Karpas-422 (cell line): Measurements from ENCODE around the gene SLC12A8. TPM values are rescaled to one million over a fixed set of nuclear protein-coding genes. Genes with fewer than 3 reads are reported as not detected.

Experiments used
- DNase-seq: peaks from one replicate; pipeline ENCODE4 v3.0.0-alpha.2; 2015
- H2AFZ ChIP-seq: fragments of 200-600 bp; sonication (generic); 2 replicates; pipeline ENCODE4 v1.6.1; 2014; ENCODE audit warnings: antibody characterized with exemption, low read length, mixed read lengths
- H3K27ac ChIP-seq: fragments of 200-600 bp; sonication (generic); 2 replicates; pipeline ENCODE4 v1.5.1; 2014; ENCODE audit warnings: mild to moderate bottlenecking, low read length, moderate library complexity
- H3K27me3 ChIP-seq: fragments of 200-600 bp; sonication (generic); 2 replicates; pipeline ENCODE4 v1.6.1; 2014; ENCODE audit warnings: low read length, mixed read lengths
- H3K36me3 ChIP-seq: fragments of 200-600 bp; sonication (generic); 2 replicates; pipeline ENCODE4 v1.6.1; 2014; ENCODE audit warnings: low read length, mixed read lengths; ENCODE audit not compliant: insufficient read depth
- H3K4me1 ChIP-seq: fragments of 200-600 bp; sonication (generic); 2 replicates; pipeline ENCODE4 v1.6.1; 2014; ENCODE audit warnings: mild to moderate bottlenecking, low read length, mixed read lengths
- H3K4me2 ChIP-seq: fragments of 200-600 bp; sonication (generic); 2 replicates; pipeline ENCODE4 v1.6.1; 2014; ENCODE audit warnings: low read length, low read depth, mild to moderate bottlenecking; ENCODE audit not compliant: poor library complexity, severe bottlenecking
- H3K4me3 ChIP-seq: fragments of 200-600 bp; sonication (generic); 2 replicates; pipeline ENCODE4 v1.5.1; 2014; ENCODE audit warnings: mild to moderate bottlenecking, antibody characterized with exemption, low read length, mixed read lengths
- H3K79me2 ChIP-seq: fragments of 200-600 bp; sonication (generic); 2 replicates; pipeline ENCODE4 v1.6.1; 2014; ENCODE audit warnings: mild to moderate bottlenecking, low read length, mixed read lengths
- H3K9ac ChIP-seq: fragments of 200-600 bp; sonication (generic); 2 replicates; pipeline ENCODE4 v1.6.0; 2014; ENCODE audit warnings: low read length
- H3K9me2 ChIP-seq: fragments of 200-600 bp; sonication (generic), shearing (Covaris generic); replicated peaks from 2 replicates; pipeline ENCODE4 v1.6.0; 2014; ENCODE audit warnings: mild to moderate bottlenecking, low read length, moderate library complexity; ENCODE audit not compliant: insufficient read depth
- H3K9me3 ChIP-seq: fragments of 300-700, 200-600 bp; sonication (generic); 2 replicates; pipeline ENCODE4 v1.6.1; 2014; ENCODE audit warnings: low read length, mixed read lengths
- H4K20me1 ChIP-seq: fragments of 200-600 bp; sonication (generic); 2 replicates; pipeline ENCODE4 v1.6.1; 2014; ENCODE audit warnings: mild to moderate bottlenecking, antibody characterized with exemption, low read length, low read depth; ENCODE audit not compliant: insufficient read depth
- total RNA-seq: library from RNA; depleted of rRNA; stranded (reverse); fragments of >200 nt; shearing (Covaris generic); gene quantifications from 2 replicates; pipeline ENCODE4 v1.2.3, GENCODE V29; 2014; ENCODE audit warnings: low replicate concordance; rRNA removed

Gene SLC12A8
- 156 and 183 TPM in 2 replicates for total RNA-seq

GRCh38 chr3:125212509-125213363 is at the start of gene SLC12A8:
Gene SLC12A8, minus strand, starts transcription at chr3:125212748. Its CDS starts 1,399 bp downstream, at chr3:125211349.
- Histone ChIP-seq H3K9me3 (no peaks in the 10 kb centered on the region), H3K4me3 (no peak within 1 kb of the TSS), H3K27ac (no peak within 1 kb of the TSS), H3K9me2 (no peaks in the 10 kb centered on the region), H3K36me3 (no peaks in the 10 kb centered on the region), H3K79me2 (no peaks in the 10 kb centered on the region), H4K20me1 (no peaks in the 10 kb centered on the region), H3K4me1 (no peaks in the 10 kb centered on the region), H3K9ac (no peak within 1 kb of the TSS), H3K4me2 (no peak within 1 kb of the TSS), H2AFZ (no peak within 1 kb of the TSS), H3K27me3 (no peaks in the 10 kb centered on the region)
- DNase-seq, result no peak

GRCh38 chr3:125262161-125262560 is 49.6 kb upstream of the SLC12A8 start:
- Histone ChIP-seq H3K9ac (no peak overlapping the region), H3K9me3 (no peaks in the 10 kb centered on the region), H2AFZ (no peak overlapping the region), H3K4me2 (no peak overlapping the region), H3K27me3 (no peaks in the 10 kb centered on the region), H3K4me1 (no peaks in the 10 kb centered on the region), H3K79me2 (peaks cover 52% of the 10 kb centered on the region), H3K9me2 (no peaks in the 10 kb centered on the region; the same call in 1 of the 2 replicates), H3K4me3 (no peak overlapping the region), H4K20me1 (no peaks in the 10 kb centered on the region), H3K27ac (no peak overlapping the region), H3K36me3 (peaks cover 21% of the 10 kb centered on the region)
- DNase-seq, result no peak

GRCh38 chr3:125261031-125261430 is 48.5 kb upstream of the SLC12A8 start:
- no peak overlapping the region for H3K4me2 ChIP-seq
- no peak overlapping the region for H2AFZ ChIP-seq
- H3K9me3 ChIP-seq, result no peaks in the 10 kb centered on the region
- no peaks in the 10 kb centered on the region for H3K4me1 ChIP-seq
- no peaks in the 10 kb centered on the region; the same call in 1 of the 2 replicates for H3K9me2 ChIP-seq
- H3K27ac ChIP-seq, result no peak overlapping the region
- H3K4me3 ChIP-seq, result no peak overlapping the region
- H3K79me2 ChIP-seq, result peaks cover 42% of the 10 kb centered on the region
- H4K20me1 ChIP-seq, result no peaks in the 10 kb centered on the region
- no peaks in the 10 kb centered on the region for H3K27me3 ChIP-seq
- no peak overlapping the region for H3K9ac ChIP-seq
- peaks cover 20% of the 10 kb centered on the region for H3K36me3 ChIP-seq
- no peak for DNase-seq

- H3K4me1 ChIP-seq, result no peaks in the 10 kb centered on the region
- H3K27ac ChIP-seq, result no peak overlapping the region
- H3K9me3 ChIP-seq, result no peaks in the 10 kb centered on the region
- H2AFZ ChIP-seq, result no peak overlapping the region
- no peak overlapping the region for H3K9ac ChIP-seq
- no peak overlapping the region for H3K4me2 ChIP-seq
- no peaks in the 10 kb centered on the region for H3K27me3 ChIP-seq
- no peaks in the 10 kb centered on the region for H4K20me1 ChIP-seq
- peaks cover 20% of the 10 kb centered on the region for H3K36me3 ChIP-seq
- H3K4me3 ChIP-seq, result no peak overlapping the region
- peaks cover 36% of the 10 kb centered on the region for H3K79me2 ChIP-seq
- DNase-seq, result no peak
- H3K9me2 ChIP-seq, result no peaks in the 10 kb centered on the region; the same call in 1 of the 2 replicates
Measured at GRCh38 chr3:125260158-125260557, 47.6 kb upstream of the SLC12A8 start.

GRCh38 chr3:125257536-125257935 is 45.0 kb upstream of the SLC12A8 start:
- DNase-seq, result no peak

GRCh38 chr3:125256675-125257074 is 44.1 kb upstream of the SLC12A8 start:
- DNase-seq, result no peak
- no peaks in the 10 kb centered on the region for H3K27me3 ChIP-seq
- no peak overlapping the region for H3K4me2 ChIP-seq
- H3K9me3 ChIP-seq, result no peaks in the 10 kb centered on the region
- H4K20me1 ChIP-seq, result no peaks in the 10 kb centered on the region
- peaks cover 25% of the 10 kb centered on the region for H3K79me2 ChIP-seq
- no peaks in the 10 kb centered on the region for H3K4me1 ChIP-seq
- H3K9me2 ChIP-seq, result no peaks in the 10 kb centered on the region
- peaks cover 17% of the 10 kb centered on the region for H3K36me3 ChIP-seq
- no peak overlapping the region for H3K4me3 ChIP-seq
- H3K27ac ChIP-seq, result no peak overlapping the region
- no peak overlapping the region for H3K9ac ChIP-seq
- H2AFZ ChIP-seq, result no peak overlapping the region

More at GRCh38 chr3:125257536-125257935, 45.0 kb upstream of the SLC12A8 start:
- Histone ChIP-seq H3K9me3 (no peaks in the 10 kb centered on the region), H3K4me2 (no peak overlapping the region), H3K9ac (no peak overlapping the region), H3K79me2 (peaks cover 25% of the 10 kb centered on the region), H3K9me2 (no peaks in the 10 kb centered on the region), H3K36me3 (peaks cover 20% of the 10 kb centered on the region), H3K27ac (no peak overlapping the region), H3K27me3 (no peaks in the 10 kb centered on the region), H2AFZ (no peak overlapping the region), H3K4me3 (no peak overlapping the region), H3K4me1 (no peaks in the 10 kb centered on the region), H4K20me1 (no peaks in the 10 kb centered on the region)

GRCh38 chr3:125250973-125251372 is 38.4 kb upstream of the SLC12A8 start:
- H3K27ac ChIP-seq, result no peak overlapping the region
- no peak overlapping the region for H3K9ac ChIP-seq
- no peak overlapping the region for H3K4me2 ChIP-seq
- no peaks in the 10 kb centered on the region for H3K27me3 ChIP-seq
- peaks cover 10% of the 10 kb centered on the region; the same call in 1 of the 2 replicates for H3K36me3 ChIP-seq
- no peaks in the 10 kb centered on the region for H3K9me2 ChIP-seq
- H2AFZ ChIP-seq, result no peak overlapping the region
- H3K79me2 ChIP-seq, result peaks cover 48% of the 10 kb centered on the region
- no peaks in the 10 kb centered on the region for H3K4me1 ChIP-seq
- H3K9me3 ChIP-seq, result no peaks in the 10 kb centered on the region
- no peak overlapping the region for H3K4me3 ChIP-seq
- H4K20me1 ChIP-seq, result no peaks in the 10 kb centered on the region
- no peak for DNase-seq

GRCh38 chr3:125246237-125246636 is 33.7 kb upstream of the SLC12A8 start:
- DNase-seq, result no peak
- no peak overlapping the region for H3K4me3 ChIP-seq
- no peaks in the 10 kb centered on the region for H3K27me3 ChIP-seq
- H3K27ac ChIP-seq, result no peak overlapping the region
- H3K79me2 ChIP-seq, result peaks cover 39% of the 10 kb centered on the region
- H3K36me3 ChIP-seq, result 0 out of 2 replicates have a peak, but pooled peaks cover 7% of the 10 kb centered on the region
- no peak overlapping the region for H2AFZ ChIP-seq
- no peaks in the 10 kb centered on the region for H3K9me3 ChIP-seq
- no peaks in the 10 kb centered on the region for H4K20me1 ChIP-seq
- H3K9me2 ChIP-seq, result no peaks in the 10 kb centered on the region
- no peak overlapping the region for H3K4me2 ChIP-seq
- no peaks in the 10 kb centered on the region for H3K4me1 ChIP-seq
- no peak overlapping the region for H3K9ac ChIP-seq
